GM21528 (cell line): ENCODE measurements around the gene TM9SF3.

Experiments used
- ATAC-seq: cut with Tn5 transposase; IDR thresholded peaks from one replicate; pipeline ENCODE4 v1.9.1; 2021; ENCODE audit warnings: mild to moderate bottlenecking, moderate library complexity; ENCODE audit not compliant: unreplicated experiment, low FRiP score

TM9SF3 gene

GRCh38 chr10:96513305-96513697 lies 73.5 kb downstream of the TM9SF3 start:
- ATAC-seq = peak; percentile 48

GRCh38 chr10:96512524-96513304 lies 74.1 kb downstream of the TM9SF3 start:
- ATAC-seq = peak; percentile 3

GRCh38 chr10:96511044-96511945 lies 75.5 kb downstream of the TM9SF3 start:
- no peak for ATAC-seq

GRCh38 chr10:96509017-96509641 lies 77.7 kb downstream of the TM9SF3 start:
- no peak for ATAC-seq

GRCh38 chr10:96507044-96507443 lies 79.8 kb downstream of the TM9SF3 start:
- ATAC-seq = no peak

- ATAC-seq = no peak
Observed at GRCh38 chr10:96505150-96506136, 81.4 kb downstream of the TM9SF3 start.

GRCh38 chr10:96502561-96503282 lies 84.1 kb downstream of the TM9SF3 start:
- ATAC-seq = no peak

- no peak for ATAC-seq
Observed at GRCh38 chr10:96501985-96502384, 84.8 kb downstream of the TM9SF3 start.

- no peak for ATAC-seq
Observed at GRCh38 chr10:96500519-96500918, 86.3 kb downstream of the TM9SF3 start.

GRCh38 chr10:96500050-96500449 lies 86.8 kb downstream of the TM9SF3 start:
- ATAC-seq = no peak

- no peak for ATAC-seq
Observed at GRCh38 chr10:96497391-96497790, 89.4 kb downstream of the TM9SF3 start.

GRCh38 chr10:96496281-96496925 lies 90.4 kb downstream of the TM9SF3 start:
- no peak for ATAC-seq

GRCh38 chr10:96495544-96495943 lies 91.3 kb downstream of the TM9SF3 start:
- no peak for ATAC-seq

- ATAC-seq = no peak
Observed at GRCh38 chr10:96494694-96495093, 92.1 kb downstream of the TM9SF3 start.

GRCh38 chr10:96493871-96494525 lies 92.8 kb downstream of the TM9SF3 start:
- no peak for ATAC-seq

GRCh38 chr10:96493254-96493653 lies 93.6 kb downstream of the TM9SF3 start:
- no peak for ATAC-seq

GRCh38 chr10:96491303-96491702 lies 95.5 kb downstream of the TM9SF3 start:
- no peak for ATAC-seq
